ENCODE measurements around the gene RC3H1.
"Not testable (repeated sequence)": the region's sequence is repeated elsewhere in the genome, so short reads cannot be mapped to it uniquely, and the experiment has no call there.

The RC3H1 gene

DNA sequence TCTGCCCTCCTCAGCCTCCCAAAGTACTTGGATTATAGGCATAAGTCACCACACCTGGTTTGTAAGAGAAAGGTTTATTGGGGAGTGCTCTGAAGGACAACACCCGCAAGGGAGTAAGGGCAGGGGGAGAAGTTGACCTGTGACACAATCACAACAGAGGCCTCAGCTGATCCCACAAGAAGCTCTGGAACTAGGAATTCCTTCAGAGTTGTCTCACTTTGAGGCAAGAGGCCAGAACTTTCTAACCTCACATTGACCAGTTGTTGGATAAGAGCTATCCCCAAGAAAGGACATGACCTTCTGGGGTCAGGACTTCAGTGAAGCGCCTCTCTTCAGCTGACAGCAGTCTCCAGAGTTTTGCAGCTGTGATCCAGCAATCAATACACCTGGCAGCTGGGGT lies 27.4 kb upstream of the RC3H1 start:
- H3K4me1 ChIP-seq (ENCODE audit: control insufficient read depth, insufficient read depth, low read length) = peaks cover 4% of the 10 kb centered on the region
- H3K9me3 ChIP-seq (ENCODE audit: control insufficient read depth, low read length) = no peaks in the 10 kb centered on the region
- H3K27me3 ChIP-seq (replicated peaks; ENCODE audit: control insufficient read depth, insufficient read depth, low read length) = no peaks in the 10 kb centered on the region
- DNase-seq (ENCODE audit: low read depth) = no peak
- no peak overlapping the region for H3K9ac ChIP-seq (ENCODE audit: low read length)
- no peaks in the 10 kb centered on the region for H3K36me3 ChIP-seq (ENCODE audit: control insufficient read depth, insufficient read depth, low read length, severe bottlenecking)
- H3K4me3 ChIP-seq (ENCODE audit: low read length) = no peak overlapping the region

- Histone ChIP-seq H3K4me1 (ENCODE audit: control insufficient read depth, insufficient read depth, low read length) (no peaks in the 10 kb centered on the region), H3K27me3 (replicated peaks; ENCODE audit: control insufficient read depth, insufficient read depth, low read length) (no peaks in the 10 kb centered on the region), H3K9ac (ENCODE audit: low read length) (no peak overlapping the region), H3K36me3 (ENCODE audit: control insufficient read depth, insufficient read depth, low read length, severe bottlenecking) (no peaks in the 10 kb centered on the region), H3K4me3 (ENCODE audit: low read length) (no peak overlapping the region), H3K9me3 (ENCODE audit: control insufficient read depth, low read length) (no peaks in the 10 kb centered on the region)
- DNase-seq (ENCODE audit: low read depth) = no peak
Observed at GRCh38 chr1:174044418-174045222, 22.5 kb upstream of the RC3H1 start.

DNA sequence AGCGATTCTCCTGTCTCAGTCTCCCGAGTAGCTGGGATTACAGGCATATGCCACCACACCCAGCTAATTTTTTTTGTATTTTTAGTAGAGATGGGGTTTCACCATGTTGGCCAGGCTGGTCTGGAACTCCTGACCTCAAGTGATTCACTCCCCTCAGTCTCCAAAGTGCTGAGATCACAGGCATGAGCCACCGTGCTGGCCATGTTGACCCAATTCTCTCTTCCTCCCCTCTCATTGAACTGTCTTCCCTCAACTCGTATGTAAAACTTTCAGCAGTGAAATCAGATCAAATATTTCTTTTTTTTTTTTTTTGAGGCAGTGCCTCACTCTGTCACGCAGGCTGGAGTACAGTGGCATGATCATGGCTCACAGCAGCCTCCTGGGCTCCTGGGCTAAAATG lies 20.4 kb upstream of the RC3H1 start:
- not testable (repeated sequence) for H3K36me3 ChIP-seq (ENCODE audit: control insufficient read depth, insufficient read depth, low read length, severe bottlenecking); H3K4me1 ChIP-seq (ENCODE audit: control insufficient read depth, insufficient read depth, low read length); H3K4me3 ChIP-seq (ENCODE audit: low read length); H3K9me3 ChIP-seq (ENCODE audit: control insufficient read depth, low read length); DNase-seq (ENCODE audit: low read depth); H3K27me3 ChIP-seq (replicated peaks; ENCODE audit: control insufficient read depth, insufficient read depth, low read length); H3K9ac ChIP-seq (ENCODE audit: low read length)

DNA sequence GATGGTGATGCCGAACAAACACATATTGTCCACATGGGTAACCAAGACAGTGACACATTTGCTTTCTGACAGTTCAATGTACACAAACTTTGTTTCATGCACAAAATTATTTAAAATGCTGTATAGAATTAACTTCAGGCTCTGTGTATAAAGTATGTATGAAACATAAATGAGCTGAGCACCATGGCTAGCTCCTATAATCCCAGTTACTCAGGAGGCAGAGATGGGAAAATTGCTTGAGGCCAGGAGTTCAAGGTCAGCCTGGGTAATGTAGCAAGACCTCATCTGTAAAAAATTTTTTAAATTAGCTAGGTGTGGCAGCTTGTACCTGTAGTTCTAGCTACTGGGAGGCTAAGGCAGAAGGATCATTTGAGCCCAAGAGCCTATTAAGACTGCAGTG lies 19.2 kb upstream of the RC3H1 start:
- no peak for DNase-seq (ENCODE audit: low read depth)
- Histone ChIP-seq H3K36me3 (ENCODE audit: control insufficient read depth, insufficient read depth, low read length, severe bottlenecking) (no peaks in the 10 kb centered on the region), H3K9me3 (ENCODE audit: control insufficient read depth, low read length) (no peaks in the 10 kb centered on the region), H3K4me3 (ENCODE audit: low read length) (no peak overlapping the region), H3K9ac (ENCODE audit: low read length) (no peak overlapping the region), H3K4me1 (ENCODE audit: control insufficient read depth, insufficient read depth, low read length) (no peaks in the 10 kb centered on the region), H3K27me3 (replicated peaks; ENCODE audit: control insufficient read depth, insufficient read depth, low read length) (no peaks in the 10 kb centered on the region)

DNA sequence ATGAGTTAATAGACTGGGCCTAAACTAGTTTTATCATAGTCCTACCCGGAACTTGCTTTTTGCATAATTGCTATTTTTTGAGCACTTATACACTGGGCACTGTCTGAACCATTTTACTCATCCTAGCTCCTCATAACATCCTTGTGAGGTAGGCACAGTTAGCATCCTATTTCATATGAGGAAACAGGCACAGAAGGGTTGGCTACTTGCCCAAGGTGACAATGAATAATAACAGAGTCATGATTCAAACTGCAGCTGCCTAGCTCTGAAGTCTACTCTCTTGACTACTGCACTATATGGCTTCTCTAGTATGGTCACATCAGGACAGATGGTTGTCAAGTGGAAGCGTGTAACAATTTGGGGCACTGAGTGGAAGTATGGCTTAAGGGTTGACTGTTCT lies 18.2 kb upstream of the RC3H1 start:
- Histone ChIP-seq H3K27me3 (replicated peaks; ENCODE audit: control insufficient read depth, insufficient read depth, low read length) (no peaks in the 10 kb centered on the region), H3K4me1 (ENCODE audit: control insufficient read depth, insufficient read depth, low read length) (no peaks in the 10 kb centered on the region), H3K9me3 (ENCODE audit: control insufficient read depth, low read length) (no peaks in the 10 kb centered on the region), H3K9ac (ENCODE audit: low read length) (no peak overlapping the region), H3K4me3 (ENCODE audit: low read length) (no peak overlapping the region), H3K36me3 (ENCODE audit: control insufficient read depth, insufficient read depth, low read length, severe bottlenecking) (no peaks in the 10 kb centered on the region)
- DNase-seq (ENCODE audit: low read depth) = peak; percentile 64

DNA sequence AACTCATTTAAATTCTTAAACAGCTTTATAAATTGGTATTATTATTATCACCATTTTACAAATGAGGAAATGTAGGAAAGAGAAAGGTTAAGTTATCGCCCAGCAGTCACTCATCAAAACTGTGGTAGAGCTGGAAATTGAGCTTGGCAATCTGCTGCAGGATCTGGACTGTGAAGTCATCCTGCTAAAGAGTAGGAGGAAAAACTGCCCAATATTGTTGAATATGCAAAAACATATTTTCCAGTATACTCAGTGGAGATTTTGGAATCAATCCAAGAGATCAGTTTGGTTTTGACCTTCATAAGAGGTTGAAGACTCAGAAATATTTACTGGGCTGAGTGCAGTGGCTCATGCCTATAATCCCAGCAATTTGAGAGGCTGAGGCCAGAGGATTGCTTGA lies 16.9 kb upstream of the RC3H1 start:
- Histone ChIP-seq H3K36me3 (ENCODE audit: control insufficient read depth, insufficient read depth, low read length, severe bottlenecking) (no peaks in the 10 kb centered on the region), H3K9ac (ENCODE audit: low read length) (no peak overlapping the region), H3K9me3 (ENCODE audit: control insufficient read depth, low read length) (no peaks in the 10 kb centered on the region), H3K4me3 (ENCODE audit: low read length) (no peak overlapping the region), H3K27me3 (replicated peaks; ENCODE audit: control insufficient read depth, insufficient read depth, low read length) (no peaks in the 10 kb centered on the region), H3K4me1 (ENCODE audit: control insufficient read depth, insufficient read depth, low read length) (no peaks in the 10 kb centered on the region)
- DNase-seq (ENCODE audit: low read depth) = peak; percentile 19

DNA sequence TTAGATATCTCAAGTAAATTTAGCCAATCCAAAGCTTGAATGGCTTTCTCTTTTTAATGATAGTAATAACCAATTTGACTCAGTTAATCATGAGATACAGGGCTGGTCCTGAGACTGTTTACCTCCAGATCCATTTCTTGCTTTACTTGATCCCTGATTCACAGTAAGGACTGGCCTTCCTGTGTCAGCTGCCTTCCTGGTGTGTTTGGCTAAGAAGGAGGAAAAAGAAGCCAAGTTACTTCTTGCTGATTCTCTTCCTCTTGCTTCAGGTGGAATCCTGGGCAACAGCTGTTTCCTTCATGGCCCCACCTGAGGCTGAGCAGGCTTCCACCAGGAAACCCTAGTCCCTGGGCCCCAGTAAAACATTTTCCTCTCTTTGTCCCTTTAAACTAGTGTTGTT lies 14.6 kb upstream of the RC3H1 start:
- Histone ChIP-seq H3K9ac (ENCODE audit: low read length) (no peak overlapping the region), H3K27me3 (replicated peaks; ENCODE audit: control insufficient read depth, insufficient read depth, low read length) (no peaks in the 10 kb centered on the region), H3K36me3 (ENCODE audit: control insufficient read depth, insufficient read depth, low read length, severe bottlenecking) (no peaks in the 10 kb centered on the region), H3K9me3 (ENCODE audit: control insufficient read depth, low read length) (no peaks in the 10 kb centered on the region), H3K4me3 (ENCODE audit: low read length) (no peak overlapping the region), H3K4me1 (ENCODE audit: control insufficient read depth, insufficient read depth, low read length) (no peaks in the 10 kb centered on the region)
- no peak for DNase-seq (ENCODE audit: low read depth)

- no peak for DNase-seq (ENCODE audit: low read depth)
- H3K4me3 ChIP-seq (ENCODE audit: low read length) = no peak overlapping the region
- H3K9ac ChIP-seq (ENCODE audit: low read length) = no peak overlapping the region
- no peaks in the 10 kb centered on the region for H3K4me1 ChIP-seq (ENCODE audit: control insufficient read depth, insufficient read depth, low read length)
- no peaks in the 10 kb centered on the region for H3K27me3 ChIP-seq (replicated peaks; ENCODE audit: control insufficient read depth, insufficient read depth, low read length)
- H3K9me3 ChIP-seq (ENCODE audit: control insufficient read depth, low read length) = no peaks in the 10 kb centered on the region
- no peaks in the 10 kb centered on the region for H3K36me3 ChIP-seq (ENCODE audit: control insufficient read depth, insufficient read depth, low read length, severe bottlenecking)
Observed at GRCh38 chr1:174036204-174036603, 14.0 kb upstream of the RC3H1 start.

DNA sequence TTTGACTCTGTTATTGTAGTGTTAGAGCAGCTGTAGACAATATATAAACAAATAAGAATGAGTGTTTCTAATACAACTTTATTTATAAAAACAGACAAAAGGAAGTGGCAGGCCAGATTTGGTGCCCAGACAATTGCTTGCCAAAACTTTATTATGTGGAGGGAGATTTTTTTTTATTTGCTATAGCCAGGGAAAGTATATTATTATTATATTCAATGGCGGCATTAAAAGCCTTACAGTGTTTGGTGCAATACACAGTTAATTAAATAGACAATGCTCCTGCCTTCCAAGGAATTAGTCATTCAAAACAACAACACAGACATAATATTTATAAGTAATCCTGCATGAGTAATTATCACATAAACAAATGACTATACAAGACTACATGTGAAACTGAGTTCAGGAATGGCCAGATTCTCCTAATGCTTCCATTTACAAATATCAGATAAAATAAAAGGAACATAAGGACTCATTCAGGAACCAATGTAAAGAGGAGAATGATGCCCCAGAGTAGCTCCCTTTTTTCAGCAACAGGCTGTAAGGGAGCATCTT lies 10.6 kb upstream of the RC3H1 start:
- no peak for DNase-seq (ENCODE audit: low read depth)
- H3K27me3 ChIP-seq (replicated peaks; ENCODE audit: control insufficient read depth, insufficient read depth, low read length) = no peaks in the 10 kb centered on the region
- no peak overlapping the region for H3K9ac ChIP-seq (ENCODE audit: low read length)
- no peaks in the 10 kb centered on the region for H3K36me3 ChIP-seq (ENCODE audit: control insufficient read depth, insufficient read depth, low read length, severe bottlenecking)
- no peaks in the 10 kb centered on the region for H3K9me3 ChIP-seq (ENCODE audit: control insufficient read depth, low read length)
- no peaks in the 10 kb centered on the region for H3K4me1 ChIP-seq (ENCODE audit: control insufficient read depth, insufficient read depth, low read length)
- no peak overlapping the region for H3K4me3 ChIP-seq (ENCODE audit: low read length)

- H3K9me3 ChIP-seq (ENCODE audit: control insufficient read depth, low read length) = no peaks in the 10 kb centered on the region
- H3K4me1 ChIP-seq (ENCODE audit: control insufficient read depth, insufficient read depth, low read length) = no peaks in the 10 kb centered on the region
- H3K4me3 ChIP-seq (ENCODE audit: low read length) = no peak overlapping the region
- H3K9ac ChIP-seq (ENCODE audit: low read length) = no peak overlapping the region
- H3K27me3 ChIP-seq (replicated peaks; ENCODE audit: control insufficient read depth, insufficient read depth, low read length) = no peaks in the 10 kb centered on the region
- no peaks in the 10 kb centered on the region for H3K36me3 ChIP-seq (ENCODE audit: control insufficient read depth, insufficient read depth, low read length, severe bottlenecking)
- DNase-seq (ENCODE audit: low read depth) = no peak
Observed at GRCh38 chr1:174031099-174031498, 8.9 kb upstream of the RC3H1 start.

DNA sequence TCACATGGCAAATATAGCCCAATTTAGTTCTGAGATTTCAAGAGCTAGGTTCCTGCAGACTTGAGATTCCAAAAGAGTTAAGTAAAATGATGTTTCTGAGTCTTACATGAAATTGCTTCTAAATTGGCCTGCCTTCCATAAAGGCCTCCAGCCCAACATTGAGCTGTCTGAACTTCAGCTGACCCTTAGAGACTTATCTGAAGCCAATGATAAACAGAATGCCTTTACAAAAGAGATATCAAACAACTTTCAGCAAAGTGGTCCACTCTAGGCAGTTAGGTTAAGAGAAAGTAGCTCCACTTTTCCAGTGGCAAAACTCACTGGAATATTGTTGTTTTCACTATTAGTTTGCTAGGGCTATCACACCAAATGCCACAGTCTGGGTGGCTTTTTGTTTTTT lies 6.3 kb upstream of the RC3H1 start:
- H3K9ac ChIP-seq (ENCODE audit: low read length) = no peak overlapping the region
- no peak for DNase-seq (ENCODE audit: low read depth)
- no peaks in the 10 kb centered on the region for H3K27me3 ChIP-seq (replicated peaks; ENCODE audit: control insufficient read depth, insufficient read depth, low read length)
- H3K9me3 ChIP-seq (ENCODE audit: control insufficient read depth, low read length) = no peaks in the 10 kb centered on the region
- no peaks in the 10 kb centered on the region for H3K4me1 ChIP-seq (ENCODE audit: control insufficient read depth, insufficient read depth, low read length)
- no peaks in the 10 kb centered on the region for H3K36me3 ChIP-seq (ENCODE audit: control insufficient read depth, insufficient read depth, low read length, severe bottlenecking)
- H3K4me3 ChIP-seq (ENCODE audit: low read length) = no peak overlapping the region

DNA sequence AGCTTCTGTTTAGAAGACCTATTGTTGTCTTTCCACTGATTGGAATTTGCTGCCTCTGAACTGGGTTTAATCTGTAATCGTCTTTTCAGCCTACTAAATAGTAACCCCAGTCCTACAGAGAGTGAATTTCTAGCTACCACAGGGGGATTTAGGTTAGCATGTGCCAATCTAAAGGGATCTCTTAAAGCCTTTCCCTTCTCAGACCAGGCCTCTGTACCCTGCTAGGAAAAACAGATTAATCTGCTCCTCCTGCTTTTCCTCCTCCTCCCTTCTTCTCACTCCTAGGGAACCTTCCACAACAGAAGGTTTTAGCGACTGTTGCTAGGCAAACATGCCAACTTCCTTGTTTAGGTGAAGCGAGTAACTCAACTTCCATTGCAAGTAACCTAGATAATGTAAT lies 1.3 kb upstream of the RC3H1 start:
- H3K4me1 ChIP-seq (ENCODE audit: control insufficient read depth, insufficient read depth, low read length) = peaks cover 26% of the 10 kb centered on the region
- no peaks in the 10 kb centered on the region for H3K9me3 ChIP-seq (ENCODE audit: control insufficient read depth, low read length)
- H3K4me3 ChIP-seq (ENCODE audit: low read length) = no peak overlapping the region
- H3K36me3 ChIP-seq (ENCODE audit: control insufficient read depth, insufficient read depth, low read length, severe bottlenecking) = no peaks in the 10 kb centered on the region
- H3K27me3 ChIP-seq (replicated peaks; ENCODE audit: control insufficient read depth, insufficient read depth, low read length) = no peaks in the 10 kb centered on the region
- no peak for DNase-seq (ENCODE audit: low read depth)
- H3K9ac ChIP-seq (ENCODE audit: low read length) = peak overlapping the region; percentile 87
